ENCODE measurements around the gene OCEL1. TPM values are rescaled to one million over a fixed set of nuclear protein-coding genes. Genes with fewer than 3 reads are reported as not detected.

The OCEL1 gene
- total and polyA plus RNA-seq, 2 of the 13 experiments (the other 11 are each of a cell fraction or from before 2014, with no cell fraction given) = 10.6 to 17.2 TPM

GRCh38 chr19:17200408-17201079 is 25.5 kb upstream of the OCEL1 start (continued):
- TF ChIP-seq ZNF776 (CRISPR knock-in tag; IDR thresholded peaks at IDR 0.05) = peak; percentile 67; the same call in 1 of the 2 replicates
- TF ChIP-seq, protein P1, sequence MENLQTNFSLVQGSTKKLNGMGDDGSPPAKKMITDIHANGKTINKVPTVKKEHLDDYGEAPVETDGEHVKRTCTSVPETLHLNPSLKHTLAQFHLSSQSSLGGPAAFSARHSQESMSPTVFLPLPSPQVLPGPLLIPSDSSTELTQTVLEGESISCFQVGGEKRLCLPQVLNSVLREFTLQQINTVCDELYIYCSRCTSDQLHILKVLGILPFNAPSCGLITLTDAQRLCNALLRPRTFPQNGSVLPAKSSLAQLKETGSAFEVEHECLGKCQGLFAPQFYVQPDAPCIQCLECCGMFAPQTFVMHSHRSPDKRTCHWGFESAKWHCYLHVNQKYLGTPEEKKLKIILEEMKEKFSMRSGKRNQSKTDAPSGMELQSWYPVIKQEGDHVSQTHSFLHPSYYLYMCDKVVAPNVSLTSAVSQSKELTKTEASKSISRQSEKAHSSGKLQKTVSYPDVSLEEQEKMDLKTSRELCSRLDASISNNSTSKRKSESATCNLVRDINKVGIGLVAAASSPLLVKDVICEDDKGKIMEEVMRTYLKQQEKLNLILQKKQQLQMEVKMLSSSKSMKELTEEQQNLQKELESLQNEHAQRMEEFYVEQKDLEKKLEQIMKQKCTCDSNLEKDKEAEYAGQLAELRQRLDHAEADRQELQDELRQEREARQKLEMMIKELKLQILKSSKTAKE (CRISPR knock-in tag; IDR thresholded peaks at IDR 0.05; ENCODE audit: borderline replicate concordance) = 0 out of 2 replicates have a peak, but pooled peaks have one; percentile 39
- TF ChIP-seq, protein P2, sequence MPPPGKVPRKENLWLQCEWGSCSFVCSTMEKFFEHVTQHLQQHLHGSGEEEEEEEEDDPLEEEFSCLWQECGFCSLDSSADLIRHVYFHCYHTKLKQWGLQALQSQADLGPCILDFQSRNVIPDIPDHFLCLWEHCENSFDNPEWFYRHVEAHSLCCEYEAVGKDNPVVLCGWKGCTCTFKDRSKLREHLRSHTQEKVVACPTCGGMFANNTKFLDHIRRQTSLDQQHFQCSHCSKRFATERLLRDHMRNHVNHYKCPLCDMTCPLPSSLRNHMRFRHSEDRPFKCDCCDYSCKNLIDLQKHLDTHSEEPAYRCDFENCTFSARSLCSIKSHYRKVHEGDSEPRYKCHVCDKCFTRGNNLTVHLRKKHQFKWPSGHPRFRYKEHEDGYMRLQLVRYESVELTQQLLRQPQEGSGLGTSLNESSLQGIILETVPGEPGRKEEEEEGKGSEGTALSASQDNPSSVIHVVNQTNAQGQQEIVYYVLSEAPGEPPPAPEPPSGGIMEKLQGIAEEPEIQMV (CRISPR knock-in tag; IDR thresholded peaks at IDR 0.05; ENCODE audit: low read depth) = no peak
- TF ChIP-seq, protein P3, sequence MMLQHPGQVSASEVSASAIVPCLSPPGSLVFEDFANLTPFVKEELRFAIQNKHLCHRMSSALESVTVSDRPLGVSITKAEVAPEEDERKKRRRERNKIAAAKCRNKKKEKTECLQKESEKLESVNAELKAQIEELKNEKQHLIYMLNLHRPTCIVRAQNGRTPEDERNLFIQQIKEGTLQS (CRISPR knock-in tag; IDR thresholded peaks at IDR 0.05) = no peak
- no peak for TF ChIP-seq DNMT1 (CRISPR knock-in tag; IDR thresholded peaks at IDR 0.05)
- TF ChIP-seq, protein P4, sequence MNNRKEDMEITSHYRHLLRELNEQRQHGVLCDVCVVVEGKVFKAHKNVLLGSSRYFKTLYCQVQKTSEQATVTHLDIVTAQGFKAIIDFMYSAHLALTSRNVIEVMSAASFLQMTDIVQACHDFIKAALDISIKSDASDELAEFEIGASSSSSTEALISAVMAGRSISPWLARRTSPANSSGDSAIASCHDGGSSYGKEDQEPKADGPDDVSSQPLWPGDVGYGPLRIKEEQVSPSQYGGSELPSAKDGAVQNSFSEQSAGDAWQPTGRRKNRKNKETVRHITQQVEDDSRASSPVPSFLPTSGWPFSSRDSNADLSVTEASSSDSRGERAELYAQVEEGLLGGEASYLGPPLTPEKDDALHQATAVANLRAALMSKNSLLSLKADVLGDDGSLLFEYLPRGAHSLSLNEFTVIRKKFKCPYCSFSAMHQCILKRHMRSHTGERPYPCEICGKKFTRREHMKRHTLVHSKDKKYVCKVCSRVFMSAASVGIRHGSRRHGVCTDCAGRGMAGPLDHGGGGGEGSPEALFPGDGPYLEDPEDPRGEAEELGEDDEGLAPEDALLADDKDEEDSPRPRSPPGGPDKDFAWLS (CRISPR knock-in tag; IDR thresholded peaks at IDR 0.05; ENCODE audit: borderline replicate concordance) = no peak
- no peak for TF ChIP-seq NFYB (CRISPR knock-in tag; IDR thresholded peaks at IDR 0.05)
- no peak for TF ChIP-seq RBM22 (optimal IDR thresholded peaks at IDR 0.05; ENCODE audit: low read length)

Measured in HepG2 (cell line).